GM18502 (cell line): ENCODE data around the gene FCHSD2.

ENCODE experiments used
- ATAC-seq: cut with Tn5 transposase; IDR thresholded peaks from one replicate; pipeline ENCODE4 v1.9.1; 2021; ENCODE audit warnings: mild to moderate bottlenecking; ENCODE audit not compliant: unreplicated experiment, poor library complexity

The FCHSD2 gene

DNA sequence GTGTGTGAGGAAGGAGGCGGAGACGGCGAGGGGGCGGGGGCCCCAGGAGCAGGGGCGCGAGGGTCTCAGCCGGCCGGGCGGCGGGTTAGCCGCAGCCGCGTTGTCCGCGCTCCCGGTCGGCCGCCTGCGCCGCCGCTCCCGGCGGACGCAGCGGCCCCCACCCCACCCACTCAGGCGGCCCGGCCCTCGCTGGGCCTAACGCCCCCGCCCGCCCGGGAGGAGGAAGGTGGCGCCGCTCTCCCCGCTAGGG is at the start of gene FCHSD2:
FCHSD2 (minus strand) TSS at position 191 of the 250 bp plus-strand sequence. CDS start 441 bp downstream, outside the sequence.
- ATAC-seq, result no peak

DNA sequence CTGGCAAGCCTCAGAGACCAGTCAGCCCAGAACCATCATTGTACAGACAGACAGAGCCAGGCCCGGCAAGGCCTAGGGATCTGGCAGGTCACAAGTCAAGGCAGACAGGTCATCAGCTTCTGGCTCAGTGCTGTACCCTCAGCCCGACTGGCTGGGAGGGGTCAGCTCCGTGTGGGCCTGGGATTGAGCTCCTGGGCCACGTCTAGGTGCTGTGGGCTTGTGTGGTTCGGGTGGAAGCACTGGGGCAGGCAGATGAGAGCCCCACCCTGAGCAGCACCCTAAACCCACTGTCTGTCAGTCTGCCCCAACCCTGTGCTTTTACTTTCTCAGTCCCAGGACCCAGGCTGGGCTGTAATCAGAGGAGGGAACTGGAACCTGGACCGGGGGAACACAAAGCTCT is 49.0 kb upstream of the FCHSD2 start:
- no peak for ATAC-seq

DNA sequence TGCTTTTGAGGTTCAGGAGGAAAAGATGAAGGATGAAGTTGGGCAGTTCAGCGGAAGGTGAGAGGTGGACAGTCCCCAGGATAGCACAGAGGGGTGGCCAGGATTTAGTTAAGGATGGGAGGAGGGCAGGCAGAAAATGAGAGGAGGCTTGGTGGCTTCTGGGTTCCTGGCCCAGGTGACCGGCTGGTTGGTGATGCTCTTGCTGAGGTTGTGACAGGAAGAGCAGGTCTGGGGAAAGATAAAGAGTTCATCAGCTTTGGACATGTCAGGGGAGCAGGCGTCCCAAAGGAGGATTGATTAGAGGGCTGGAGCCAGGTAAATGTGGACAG is 48.4 kb upstream of the FCHSD2 start:
- ATAC-seq, result no peak

DNA sequence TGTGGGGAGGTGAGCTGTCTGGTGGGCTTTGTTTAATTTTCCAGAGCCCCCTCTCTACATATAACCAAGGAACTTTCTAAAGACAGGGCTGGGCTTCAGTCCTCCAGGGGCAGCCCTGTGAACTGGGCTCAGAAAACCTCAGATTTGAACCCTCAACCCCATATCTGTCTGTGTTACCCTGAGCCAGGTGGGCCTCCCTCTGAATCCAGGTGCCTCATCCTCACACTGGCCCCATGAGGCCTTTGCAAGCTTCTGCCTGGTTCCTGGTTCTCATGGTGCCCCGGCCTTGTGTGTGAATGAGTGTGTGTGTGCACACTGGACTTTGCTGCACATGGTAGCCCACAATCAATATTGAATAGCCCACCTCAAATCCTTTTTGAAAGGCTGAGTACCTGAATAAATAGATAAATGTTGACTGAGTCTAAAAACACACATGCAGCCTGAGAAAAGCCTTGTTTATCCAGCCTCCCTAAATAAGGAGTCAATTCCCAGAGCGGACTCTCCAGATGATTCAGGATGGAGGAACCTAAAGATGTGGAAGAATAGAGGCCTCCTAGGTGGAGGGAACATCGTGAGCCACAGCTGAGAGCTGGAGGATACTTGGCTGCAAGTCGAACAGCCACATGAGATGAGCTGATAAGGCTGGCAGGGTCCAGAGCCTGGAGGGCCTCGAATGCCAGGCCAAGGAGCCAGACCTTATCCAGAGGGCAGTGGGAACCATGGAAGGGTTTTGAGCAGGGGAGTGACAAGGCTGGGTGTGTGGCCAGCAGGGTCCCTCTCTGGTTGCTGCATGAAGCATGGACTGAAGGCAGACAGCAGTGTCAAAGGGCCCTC is 47.8 kb upstream of the FCHSD2 start:
- ATAC-seq, result peak; percentile 13

DNA sequence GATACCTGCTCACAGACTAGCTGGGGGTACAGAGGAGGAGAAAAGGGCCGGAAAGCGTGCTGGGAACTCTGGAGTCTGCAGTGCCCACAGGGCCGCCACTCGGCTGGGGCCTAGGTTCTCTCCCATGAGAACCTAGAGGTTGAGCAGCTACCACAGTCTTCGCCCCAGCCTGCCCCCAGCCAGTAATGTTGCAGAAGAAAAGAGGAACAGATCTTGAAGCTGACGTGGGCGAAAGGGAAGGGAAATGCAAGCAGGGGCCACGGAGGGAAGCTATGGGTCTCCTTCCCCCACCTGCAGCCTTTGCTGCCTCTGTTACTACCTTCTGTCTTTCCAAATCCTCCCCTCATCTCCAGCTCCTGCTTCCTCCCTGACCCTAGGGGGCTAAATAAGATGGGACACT is 47.2 kb upstream of the FCHSD2 start:
- ATAC-seq, result peak; percentile 52

DNA sequence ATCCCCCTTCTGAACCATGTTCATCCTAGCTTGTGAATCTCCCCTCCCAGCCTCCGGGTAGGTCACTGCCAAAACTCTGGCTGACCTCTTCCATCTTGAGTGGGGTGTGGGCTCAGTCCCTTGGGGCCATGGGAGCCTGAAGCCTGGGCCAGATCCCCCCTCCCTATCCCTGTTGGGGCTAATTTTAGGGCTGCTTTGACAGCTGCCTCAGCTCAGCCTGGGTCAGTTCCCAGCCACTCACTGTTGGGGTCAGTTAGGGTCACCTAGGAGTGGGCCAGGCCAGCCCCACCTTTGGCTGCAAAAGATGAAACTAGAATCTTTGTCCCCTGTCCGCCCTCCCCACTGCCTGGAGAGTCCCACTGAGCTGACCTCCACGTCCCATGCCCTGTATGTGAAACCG is 46.2 kb upstream of the FCHSD2 start:
- no peak for ATAC-seq

DNA sequence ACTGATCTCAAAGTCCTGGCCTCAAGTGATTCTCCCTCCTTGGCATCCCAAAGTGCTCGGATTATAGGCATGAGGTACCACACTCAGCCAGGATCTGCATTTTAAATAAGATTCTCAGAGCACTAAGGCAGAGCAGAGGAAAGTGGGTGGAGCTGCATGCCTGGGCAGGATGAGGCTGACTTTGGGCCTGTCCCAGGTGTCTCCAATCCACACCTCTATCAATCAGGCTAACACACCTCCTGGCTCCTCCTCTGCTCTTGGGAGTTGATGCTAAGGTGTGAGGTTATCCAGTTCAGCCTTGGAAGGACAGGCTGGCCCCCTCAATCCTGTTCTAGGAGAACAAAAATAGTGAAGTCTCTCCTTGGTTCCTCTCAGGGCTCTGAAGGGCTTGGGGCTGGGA is 45.7 kb upstream of the FCHSD2 start:
- no peak for ATAC-seq

DNA sequence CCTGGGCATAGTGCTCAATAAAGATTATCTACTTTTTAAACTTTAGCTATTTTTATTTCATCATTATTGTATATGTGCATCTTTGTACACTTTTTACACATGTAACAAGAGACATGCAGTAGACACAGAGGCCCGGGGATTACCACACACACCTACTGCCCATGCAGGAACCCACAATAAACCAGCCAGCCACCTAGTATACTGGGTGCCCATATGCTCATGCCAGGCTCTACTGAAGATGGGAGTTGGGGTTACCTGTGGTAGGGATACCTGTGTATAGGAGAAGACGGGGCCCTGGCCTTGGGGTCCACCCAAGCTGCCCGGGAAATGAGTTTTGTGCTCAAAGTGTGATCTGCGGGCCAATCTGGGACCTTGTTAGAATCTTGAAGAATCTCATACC is 44.8 kb upstream of the FCHSD2 start:
- no peak for ATAC-seq

DNA sequence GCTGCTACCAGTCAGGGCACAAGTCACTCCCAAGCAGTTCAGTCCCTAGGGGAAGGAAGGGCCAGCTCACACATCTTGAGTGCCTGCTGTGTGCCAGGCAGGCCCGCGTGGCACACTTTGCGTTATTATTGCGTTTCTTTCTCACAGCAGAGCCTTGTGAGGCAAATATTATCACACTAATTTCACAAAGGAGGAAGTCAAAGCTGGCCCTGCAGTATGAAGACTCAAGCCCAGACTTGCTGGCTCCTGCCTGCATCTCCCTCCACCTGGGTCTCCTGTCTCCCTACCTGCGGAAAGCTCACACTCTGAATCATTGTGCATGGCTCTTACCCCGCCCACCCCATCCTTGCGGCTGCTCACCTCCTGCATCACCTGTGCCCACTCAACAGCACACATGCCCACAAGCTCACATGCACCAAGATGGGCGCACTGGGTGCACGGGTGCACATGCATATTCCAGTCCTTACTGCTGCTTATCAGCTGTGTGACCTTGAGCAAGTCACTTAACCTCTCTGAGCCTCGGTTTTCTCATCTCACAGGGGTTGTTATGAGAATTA is 44.3 kb upstream of the FCHSD2 start:
- no peak for ATAC-seq

DNA sequence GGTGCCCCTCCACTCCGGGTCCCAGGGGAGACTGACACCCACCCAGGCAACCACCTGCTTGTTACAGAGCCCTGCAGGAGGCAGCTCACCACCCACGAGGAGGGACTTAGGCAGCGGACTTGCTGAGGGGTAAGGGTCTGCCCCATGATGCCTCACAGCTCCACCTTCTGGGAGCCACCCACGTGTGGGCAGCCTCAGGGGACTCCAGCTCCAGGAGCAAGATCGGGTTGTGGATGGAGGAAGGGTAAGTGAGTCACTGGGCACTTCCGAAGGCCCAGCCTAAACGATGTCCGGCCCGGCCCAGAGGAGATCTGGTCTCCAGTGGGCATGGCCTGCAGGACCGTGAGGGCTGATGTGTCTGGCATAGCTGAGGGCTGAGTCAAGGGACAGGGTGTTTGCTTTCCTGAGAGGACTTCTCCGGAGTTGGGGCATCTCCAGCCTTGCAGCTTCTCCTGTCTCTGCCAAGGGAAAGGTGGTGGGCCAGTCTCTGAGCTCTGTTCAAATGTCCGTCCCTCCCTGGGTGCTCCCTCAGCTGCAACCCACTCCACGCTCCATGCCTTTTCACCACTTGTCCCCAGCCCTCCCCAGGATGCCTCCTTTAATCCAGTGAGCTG is 43.7 kb upstream of the FCHSD2 start:
- ATAC-seq, result no peak

DNA sequence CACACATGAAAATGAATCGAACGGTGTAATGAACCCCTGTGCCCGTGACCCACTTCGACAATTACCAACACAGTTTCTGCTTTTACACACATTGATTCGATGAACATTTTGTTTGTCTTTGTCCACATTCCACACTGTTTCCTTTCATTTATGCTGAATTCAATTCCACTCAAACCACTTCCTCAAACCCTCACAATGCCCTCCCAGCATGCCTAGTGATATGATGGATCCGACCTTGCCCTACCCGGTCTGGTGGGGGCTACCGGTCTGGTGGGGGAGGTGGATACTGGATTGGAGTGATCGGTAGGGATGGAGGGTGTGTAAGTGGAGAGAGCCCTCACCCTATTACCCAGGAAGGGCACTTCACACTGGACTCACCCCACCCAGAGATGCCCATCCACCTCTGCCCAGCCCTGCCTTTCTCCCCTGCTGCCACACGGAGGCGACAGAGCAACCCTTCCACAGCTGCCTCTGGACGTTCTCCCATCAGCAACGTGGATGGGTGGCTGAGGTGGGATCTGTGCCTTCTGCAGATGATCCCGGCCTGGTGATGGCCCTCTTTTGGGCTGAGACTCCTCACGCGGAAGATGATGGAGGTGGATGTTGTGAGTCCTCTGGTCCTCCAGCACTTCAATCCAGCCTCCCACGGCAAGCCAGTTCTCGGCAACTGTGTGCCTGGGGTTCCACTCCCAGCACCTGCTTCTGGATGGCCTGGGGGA is 43.0 kb upstream of the FCHSD2 start:
- ATAC-seq, result peak; percentile 50

DNA sequence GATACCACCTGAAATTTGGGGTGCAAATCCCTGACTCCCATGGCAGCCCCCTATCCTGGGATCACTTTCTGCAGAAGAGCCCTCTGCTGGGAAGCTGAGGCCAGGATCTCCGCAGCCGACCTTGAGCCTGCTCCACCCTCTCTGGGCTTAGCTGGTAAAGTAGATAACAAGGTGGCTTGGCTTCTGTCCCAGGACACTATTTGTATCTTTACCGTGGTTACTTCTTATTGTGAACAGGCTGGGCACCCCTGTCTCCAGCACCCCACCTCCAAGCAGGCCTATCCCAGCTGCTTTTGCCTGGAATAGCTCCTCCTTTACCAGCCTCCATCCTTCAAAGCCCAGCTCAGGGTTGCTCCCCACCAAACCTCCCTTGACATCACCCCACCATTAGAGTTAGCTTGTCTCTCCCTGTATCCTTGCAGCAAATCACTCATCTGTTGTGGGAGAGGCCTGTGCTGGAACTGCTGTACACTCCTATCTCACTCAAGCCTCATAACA is 40.8 kb upstream of the FCHSD2 start:
- no peak for ATAC-seq

DNA sequence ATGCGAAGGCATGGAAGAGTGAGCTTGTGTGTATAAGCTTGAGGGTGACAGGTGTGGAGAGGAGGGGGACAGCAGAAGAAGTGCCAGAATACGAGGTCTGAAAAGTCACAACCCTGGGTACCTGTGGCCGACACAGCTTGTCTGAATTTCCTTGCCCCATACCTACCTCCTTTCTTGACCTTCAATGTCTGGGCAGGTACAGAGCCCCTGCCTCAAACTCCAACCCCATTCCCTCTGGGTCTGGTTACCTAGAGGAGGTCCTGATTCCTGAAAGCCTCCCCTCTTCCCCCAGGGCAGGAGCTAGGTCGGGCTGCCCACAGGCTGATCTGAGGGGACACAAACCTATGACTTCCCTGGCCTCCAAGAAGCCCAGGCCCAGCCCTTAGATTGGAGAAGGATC is 36.6 kb upstream of the FCHSD2 start:
- ATAC-seq, result no peak

DNA sequence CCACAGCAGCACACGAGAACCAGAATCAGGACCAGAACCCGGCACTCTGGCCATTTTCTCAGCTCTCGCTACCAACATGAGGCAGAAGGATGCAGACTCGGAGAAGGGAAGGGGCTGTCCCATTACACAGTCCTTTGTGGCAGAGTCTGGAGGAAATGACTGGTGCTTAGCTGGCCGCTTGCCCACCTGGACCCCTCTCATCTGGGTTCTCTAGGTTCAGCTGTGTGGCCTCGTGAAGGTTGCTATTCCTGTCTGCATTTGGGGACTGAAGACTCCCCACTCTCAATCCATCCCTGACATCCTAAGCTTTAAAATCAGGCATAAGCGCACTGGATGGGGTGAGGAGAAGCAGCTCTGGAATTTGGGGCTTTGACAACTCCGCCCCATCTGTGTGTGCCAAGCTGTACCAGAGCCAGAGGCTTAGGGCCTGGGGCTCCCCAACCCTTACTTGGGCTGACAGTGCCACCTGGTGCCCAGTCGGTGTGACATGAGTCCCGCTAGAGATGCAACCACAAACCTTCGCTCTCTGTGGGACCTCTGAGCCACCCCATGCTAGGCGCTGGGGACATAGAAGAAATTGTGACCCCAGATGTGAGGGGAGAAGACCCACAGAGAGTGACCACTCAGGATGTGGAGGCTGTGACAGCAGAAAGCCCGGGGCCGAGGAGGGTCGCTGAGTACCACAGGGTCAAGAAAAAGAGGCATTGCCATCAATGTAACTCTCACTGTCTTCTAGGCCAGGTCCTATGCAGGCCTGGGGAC is 35.8 kb upstream of the FCHSD2 start:
- ATAC-seq, result peak; percentile 83

DNA sequence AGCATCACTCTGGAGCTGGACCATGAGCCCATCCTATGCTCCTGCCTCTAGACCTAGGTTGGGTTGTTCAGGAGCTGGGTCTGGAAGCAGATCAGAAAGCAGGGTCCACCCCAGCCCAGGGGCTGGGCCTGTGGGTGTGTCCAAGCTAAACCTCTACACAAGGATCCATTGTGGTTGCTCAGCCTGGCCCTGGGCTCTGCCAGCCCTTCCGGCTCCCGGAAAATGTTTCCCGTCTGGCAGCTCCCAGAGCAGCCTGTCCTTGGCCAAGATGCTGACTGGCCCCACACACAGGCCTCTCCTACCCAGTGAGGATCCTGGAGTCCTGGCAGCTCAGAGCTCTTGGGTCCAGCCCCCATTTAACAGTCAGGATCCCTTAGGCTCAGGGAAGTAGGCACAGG is 35.3 kb upstream of the FCHSD2 start:
- ATAC-seq, result no peak

DNA sequence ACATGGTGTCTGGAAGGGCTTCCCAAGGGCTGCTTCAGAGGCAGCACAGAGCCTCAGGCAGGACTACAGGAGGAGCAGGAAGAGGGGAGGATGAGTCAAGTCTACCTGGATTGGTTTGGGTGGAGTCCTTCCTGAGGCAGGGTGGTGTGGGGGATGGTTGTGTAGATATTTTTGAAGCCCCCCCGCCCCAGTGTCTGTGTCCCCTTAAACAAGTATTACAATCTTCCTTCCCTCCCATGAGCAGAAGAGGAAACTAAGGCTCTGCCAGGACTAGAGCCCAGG is 34.7 kb upstream of the FCHSD2 start:
- no peak for ATAC-seq

DNA sequence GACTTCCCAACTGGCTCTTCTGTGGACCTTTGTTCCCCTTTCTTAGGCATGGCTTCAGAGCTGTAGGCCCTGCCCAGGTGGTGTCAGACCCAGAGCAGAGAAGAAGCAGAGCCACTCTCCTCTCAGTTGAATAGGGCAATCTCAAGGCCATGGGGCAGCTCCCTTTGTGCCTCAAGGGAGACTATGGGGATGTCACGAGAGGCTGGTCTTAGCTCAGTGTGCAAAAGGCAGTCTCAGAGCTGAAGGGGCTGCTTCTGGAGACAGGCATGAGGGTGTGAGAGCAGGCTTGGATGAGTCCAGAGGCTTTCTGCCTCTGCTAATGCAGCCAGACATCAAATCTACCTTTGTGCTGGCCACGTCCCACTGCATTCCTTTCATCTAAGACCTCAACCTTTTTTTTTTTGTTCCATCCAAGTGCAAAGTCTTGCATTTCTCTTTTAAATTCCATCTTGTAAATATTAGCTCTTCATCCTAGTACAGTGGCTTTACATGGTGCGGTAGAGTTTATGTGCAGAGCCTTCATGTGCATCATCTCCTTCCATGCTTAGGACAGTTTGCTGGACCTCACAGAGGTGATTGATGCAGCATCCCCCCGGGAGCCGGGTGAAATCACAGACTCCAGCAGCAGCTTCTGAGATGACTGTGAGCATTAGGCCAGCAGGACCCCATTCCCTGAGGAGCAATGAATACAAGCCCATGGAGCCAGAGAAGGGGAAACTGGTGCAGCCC is 34.2 kb upstream of the FCHSD2 start:
- ATAC-seq, result no peak

DNA sequence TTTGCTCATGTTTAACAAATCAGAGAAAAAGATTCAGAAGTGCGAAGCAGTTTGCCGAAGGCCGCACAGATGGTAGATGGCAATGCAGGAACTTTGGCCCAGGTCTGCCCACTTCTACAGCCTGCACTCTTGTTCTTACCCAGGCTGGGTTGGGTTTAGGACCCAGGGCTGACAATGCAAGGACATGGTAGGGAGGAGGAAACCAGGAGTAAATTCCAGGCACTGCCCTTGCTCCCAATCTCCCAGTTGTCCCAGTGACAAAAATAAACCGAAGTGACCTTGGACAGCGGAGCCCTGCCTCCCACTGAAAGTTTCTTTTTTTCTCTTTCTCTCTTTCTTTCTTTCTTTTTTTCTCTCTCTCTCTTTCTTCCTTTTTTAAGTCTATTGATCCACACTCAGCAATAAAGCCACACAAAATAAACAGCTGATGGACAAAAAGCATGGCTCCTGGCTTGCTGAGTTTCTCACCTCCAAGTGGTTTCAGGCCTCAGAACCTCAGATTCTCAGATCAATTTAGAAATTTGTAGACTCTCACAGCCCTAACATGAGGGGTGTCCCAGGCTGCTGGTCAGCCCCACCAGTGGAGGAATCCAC is 33.5 kb upstream of the FCHSD2 start:
- no peak for ATAC-seq

DNA sequence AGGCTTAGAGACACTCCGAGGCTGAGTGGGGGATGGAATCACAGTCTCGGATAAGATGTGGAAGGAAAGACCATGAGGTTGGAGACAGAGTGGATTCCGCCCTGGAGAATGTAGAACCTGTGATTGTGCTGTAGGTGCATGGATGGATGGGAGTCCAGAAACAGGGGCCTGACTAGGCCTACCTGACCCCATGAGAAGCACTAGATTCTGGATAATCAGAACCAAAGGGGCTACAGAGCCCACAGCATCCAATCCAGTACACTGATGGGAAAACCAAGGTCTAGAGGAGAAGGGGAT is 32.3 kb upstream of the FCHSD2 start:
- no peak for ATAC-seq
